A172 (cell line): Measurements from ENCODE around the gene RAB1A. TPM values are rescaled to one million over a fixed set of nuclear protein-coding genes. Genes with fewer than 3 reads are reported as not detected.

Source experiments
- total RNA-seq: library from RNA; depleted of rRNA; stranded (reverse); fragments of >200 nt; shearing (Covaris generic); gene quantifications from 2 replicates; pipeline ENCODE4 v1.2.3, GENCODE V29; 2014; rRNA removed

RAB1A gene
- total RNA-seq, 1 experiment from 2014 or later, result 156 TPM

Other genes starting within 250 kb of the RAB1A start
- 9.8 and 10.9 TPM in 2 replicates for gene SLC1A4, start 140.7 kb downstream of the RAB1A start, total RNA-seq
- 6.0 and 10.0 TPM in 2 replicates for gene CEP68, start 73.7 kb downstream of the RAB1A start, total RNA-seq
- gene ACTR2, start 97.7 kb upstream of the RAB1A start, total RNA-seq, result 93.3 and 103 TPM in 2 replicates